RWPE1 (cell line): ENCODE measurements around the gene SUDS3.

Experiments
- CTCF ChIA-PET: fragments of 350-600 bp; sonication (Branson Sonifier 250); formaldehyde crosslinking; extraction: SDS; loops from one replicate; lab custom pipeline; 2021; lab: Yijun Ruan, JAX
- POLR2A ChIA-PET: fragments of 400-600 bp; formaldehyde crosslinking; extraction: SDS; loops from one replicate; lab custom pipeline; 2020; ENCODE audit warnings: antibody characterized with exemption; ENCODE audit not compliant: low non-redundant PET; lab: Yijun Ruan, JAX
- DNase-seq: peaks from one replicate; pipeline ENCODE4 v3.0.0; 2012; ENCODE audit warnings: low spot score
- H3K27ac ChIP-seq: fragments of 450-650 bp; 2 replicates; pipeline ENCODE4 v1.5.1; 2017
- TF ChIP-seq, protein P1 (sequence below): fragments of 450-650 bp; conservative IDR thresholded peaks from 2 replicates; pipeline ENCODE4 v1.5.1; 2017; ENCODE audit warnings: low read depth, mild to moderate bottlenecking

Gene SUDS3, protein sequence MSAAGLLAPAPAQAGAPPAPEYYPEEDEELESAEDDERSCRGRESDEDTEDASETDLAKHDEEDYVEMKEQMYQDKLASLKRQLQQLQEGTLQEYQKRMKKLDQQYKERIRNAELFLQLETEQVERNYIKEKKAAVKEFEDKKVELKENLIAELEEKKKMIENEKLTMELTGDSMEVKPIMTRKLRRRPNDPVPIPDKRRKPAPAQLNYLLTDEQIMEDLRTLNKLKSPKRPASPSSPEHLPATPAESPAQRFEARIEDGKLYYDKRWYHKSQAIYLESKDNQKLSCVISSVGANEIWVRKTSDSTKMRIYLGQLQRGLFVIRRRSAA

DNA sequence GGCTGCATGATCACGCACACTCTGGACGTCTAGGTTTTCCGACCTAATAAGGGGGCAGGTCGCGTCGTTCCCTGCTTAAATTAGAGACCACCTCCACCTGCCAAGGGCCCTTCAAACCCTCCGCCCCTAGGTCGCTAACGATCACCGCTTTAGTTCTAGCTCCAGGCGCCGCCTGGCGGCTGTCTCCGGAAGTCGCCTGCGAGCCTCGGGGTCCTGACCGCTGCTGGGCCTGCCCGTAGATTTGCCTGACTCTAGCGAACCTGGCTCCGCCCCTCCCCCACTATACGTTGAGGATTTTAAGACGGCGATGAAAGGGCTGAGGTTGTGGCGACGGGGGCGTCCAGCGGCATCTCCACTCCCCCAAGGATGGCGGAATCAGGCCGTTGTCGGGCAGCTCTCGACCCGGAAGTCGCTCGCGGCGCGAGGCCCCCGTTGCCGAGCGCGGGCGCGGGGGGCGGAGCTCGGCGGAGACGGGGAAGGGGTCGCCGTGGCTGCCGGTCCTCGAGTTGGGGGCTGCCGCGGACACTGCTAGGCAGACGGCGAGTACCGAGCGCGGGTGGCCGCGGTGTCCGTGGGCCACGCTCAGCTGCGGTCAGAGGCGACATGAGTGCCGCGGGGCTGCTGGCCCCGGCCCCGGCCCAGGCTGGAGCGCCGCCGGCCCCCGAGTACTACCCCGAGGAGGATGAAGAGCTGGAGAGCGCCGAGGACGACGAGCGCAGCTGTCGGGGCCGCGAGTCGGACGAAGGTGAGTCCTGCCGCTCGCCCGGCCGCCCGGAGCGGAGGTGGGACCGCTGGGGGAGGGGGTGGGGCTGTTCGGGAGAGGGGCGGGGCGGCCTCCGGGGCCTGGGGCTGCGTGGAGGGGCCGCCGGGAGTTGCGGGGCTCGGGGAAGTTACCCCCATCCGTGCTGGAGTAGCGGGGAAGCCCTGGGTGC, at the start of gene SUDS3:
SUDS3 (plus strand) TSS at position 467 of the 932 bp plus-strand sequence; CDS start at position 604, 137 bp downstream.
- ChIA-PET POLR2A (interaction anchor here (0.6 kb wide), 1 partner anchor 255 kb away, joined by 3 read pairs; no protein-coding TSS in a partner anchor), CTCF (interaction anchor here (0.6 to 2.3 kb wide), 35 partner anchors 9 to 1169 kb away, joined by 3 to 27 read pairs (median 4); partner anchors contain the start of gene PEBP1)
- H3K27ac ChIP-seq: peak within 1 kb of the TSS; percentile 84
- DNase-seq: peak; percentile 82
- TF ChIP-seq, protein P1, sequence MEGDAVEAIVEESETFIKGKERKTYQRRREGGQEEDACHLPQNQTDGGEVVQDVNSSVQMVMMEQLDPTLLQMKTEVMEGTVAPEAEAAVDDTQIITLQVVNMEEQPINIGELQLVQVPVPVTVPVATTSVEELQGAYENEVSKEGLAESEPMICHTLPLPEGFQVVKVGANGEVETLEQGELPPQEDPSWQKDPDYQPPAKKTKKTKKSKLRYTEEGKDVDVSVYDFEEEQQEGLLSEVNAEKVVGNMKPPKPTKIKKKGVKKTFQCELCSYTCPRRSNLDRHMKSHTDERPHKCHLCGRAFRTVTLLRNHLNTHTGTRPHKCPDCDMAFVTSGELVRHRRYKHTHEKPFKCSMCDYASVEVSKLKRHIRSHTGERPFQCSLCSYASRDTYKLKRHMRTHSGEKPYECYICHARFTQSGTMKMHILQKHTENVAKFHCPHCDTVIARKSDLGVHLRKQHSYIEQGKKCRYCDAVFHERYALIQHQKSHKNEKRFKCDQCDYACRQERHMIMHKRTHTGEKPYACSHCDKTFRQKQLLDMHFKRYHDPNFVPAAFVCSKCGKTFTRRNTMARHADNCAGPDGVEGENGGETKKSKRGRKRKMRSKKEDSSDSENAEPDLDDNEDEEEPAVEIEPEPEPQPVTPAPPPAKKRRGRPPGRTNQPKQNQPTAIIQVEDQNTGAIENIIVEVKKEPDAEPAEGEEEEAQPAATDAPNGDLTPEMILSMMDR: peak; percentile 95

DNA sequence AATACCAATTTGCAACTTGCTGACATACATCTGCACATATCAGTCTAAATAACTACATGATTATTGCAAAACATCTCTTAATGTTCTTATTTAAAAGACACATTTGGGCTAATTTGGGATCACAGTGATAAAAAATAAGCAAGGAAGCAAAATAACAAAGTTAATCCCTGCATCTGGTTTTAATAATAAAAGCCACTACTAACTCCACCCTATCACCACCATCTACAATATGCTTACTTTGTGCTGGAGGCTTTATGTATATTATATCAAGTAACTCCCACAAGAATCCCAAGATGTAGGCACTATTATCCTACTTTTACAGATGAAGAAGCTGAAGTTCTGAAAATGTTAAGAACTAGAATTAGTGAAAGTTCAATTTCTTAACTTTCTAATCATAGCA, 49.4 kb upstream of the SUDS3 start:
- POLR2A ChIA-PET: no interaction called here
- TF ChIP-seq, protein P1: no peak
- DNase-seq: no peak
- H3K27ac ChIP-seq: no peak overlapping the region
- CTCF ChIA-PET: no interaction called here

DNA sequence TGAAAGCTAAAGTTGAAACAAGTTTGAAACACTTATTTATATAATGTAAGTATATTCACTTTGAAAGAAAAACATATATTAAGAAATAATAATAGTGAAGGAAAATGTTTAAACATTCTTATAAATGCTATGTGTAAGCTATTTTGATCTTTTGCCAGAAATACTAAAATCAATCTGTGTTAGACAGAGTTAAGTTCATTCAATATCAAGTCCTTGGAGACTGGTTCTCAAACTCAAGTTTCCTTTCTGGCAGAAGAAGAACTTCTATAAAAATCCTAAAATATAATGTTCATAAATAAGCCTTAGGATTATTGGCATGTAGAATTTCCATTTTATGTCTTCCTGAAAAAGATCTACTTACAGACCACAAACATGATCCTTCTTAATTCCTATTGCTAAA, 49.0 kb upstream of the SUDS3 start:
- ChIA-PET POLR2A (no interaction called here), CTCF (no interaction called here)
- TF ChIP-seq, protein P1: no peak
- DNase-seq: no peak
- H3K27ac ChIP-seq: no peak overlapping the region

DNA sequence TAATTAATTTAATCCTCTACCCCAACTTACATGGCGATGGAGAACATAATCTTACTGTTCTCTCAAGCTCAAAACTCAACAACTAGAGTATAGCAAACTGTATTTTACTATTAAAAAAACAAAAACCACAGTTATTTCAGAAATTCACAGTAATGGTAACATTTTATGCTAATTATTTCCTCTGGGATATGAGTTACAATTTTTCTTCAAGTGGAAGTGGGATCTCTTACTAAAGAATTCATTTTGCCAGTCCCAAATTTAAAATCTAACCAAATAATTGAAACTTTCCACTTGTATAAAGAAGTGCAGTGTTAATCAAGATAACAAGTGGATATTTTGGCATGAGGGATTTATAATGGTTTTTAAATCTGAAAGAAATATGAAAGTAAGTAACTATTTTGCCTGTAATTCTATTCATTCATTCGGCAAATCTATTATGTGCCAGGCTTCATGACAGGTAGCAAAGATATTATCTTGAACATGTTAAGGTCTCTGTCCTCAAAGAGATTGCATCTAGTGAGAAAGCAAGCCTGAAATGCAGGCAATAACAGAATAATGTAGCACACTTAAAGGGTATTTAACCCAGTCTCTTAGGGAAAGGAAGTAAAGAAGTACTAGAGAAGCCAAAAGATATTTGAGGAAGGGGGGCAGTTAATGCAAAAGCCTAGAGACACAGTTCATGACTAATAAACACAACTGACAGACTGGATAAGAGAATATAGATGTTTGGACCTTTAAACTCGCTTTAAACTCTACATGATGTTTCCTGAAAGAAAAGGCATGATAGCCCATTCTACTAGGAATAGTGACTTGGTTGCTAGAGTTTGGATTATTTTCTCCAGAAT, 47.6 kb upstream of the SUDS3 start:
- no peak for DNase-seq
- H3K27ac ChIP-seq: no peak overlapping the region
- TF ChIP-seq, protein P1: no peak
- POLR2A ChIA-PET: no interaction called here
- CTCF ChIA-PET: interaction anchor here (0.6 kb wide), 1 partner anchor 64 kb away, joined by 5 read pairs; no protein-coding TSS in a partner anchor

DNA sequence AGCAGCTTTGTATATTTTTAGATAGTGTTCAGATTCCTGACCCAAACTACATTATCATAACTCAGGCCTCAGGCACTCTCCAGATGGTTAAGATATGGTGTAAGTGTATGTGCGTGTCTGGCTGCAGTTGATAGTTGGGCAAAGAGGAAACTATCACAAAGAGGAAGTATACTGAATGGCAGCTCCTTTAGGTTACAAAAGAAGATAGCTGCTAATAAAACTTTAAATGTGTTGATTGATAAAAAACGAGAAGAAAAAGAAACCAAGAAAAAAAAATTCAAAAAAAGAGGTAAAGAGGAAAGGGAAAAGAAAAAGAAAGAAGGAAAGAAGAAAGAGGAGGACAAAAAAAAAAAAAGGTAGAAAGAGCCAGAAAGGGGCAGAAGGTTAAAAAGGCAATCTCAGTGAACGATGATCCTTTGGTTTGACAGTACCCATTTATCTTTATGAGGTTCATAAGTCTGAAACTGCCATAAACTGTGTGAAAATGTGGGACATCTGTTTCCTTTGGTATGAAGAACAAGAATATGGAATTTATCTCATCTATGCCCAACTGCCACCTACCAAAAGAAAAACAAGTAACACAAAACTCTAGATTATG, 45.8 kb upstream of the SUDS3 start:
- ChIA-PET CTCF (interaction anchor here (0.7 kb wide), 1 partner anchor 15 kb away, joined by 4 read pairs; no protein-coding TSS in a partner anchor), POLR2A (no interaction called here)
- H3K27ac ChIP-seq: no peak overlapping the region
- TF ChIP-seq, protein P1: no peak
- DNase-seq: no peak
